Dedifferentiated amniotic fluid mesenchymal stem cell (primary cell): ENCODE measurements around the gene ZFP69.

Experiments used
- DNase-seq: peaks from one replicate; pipeline ENCODE4 v3.0.0-alpha.2; 2016; ENCODE audit errors: extremely low spot score

Gene ZFP69

GRCh38 chr1:40508375-40509341, 31.6 kb downstream of the ZFP69 start, which contains the start of gene EXO5:
EXO5 (plus strand) TSS chr1:40508767; CDS start chr1:40514545, 5,778 bp downstream.
- peak; percentile 73 for DNase-seq

GRCh38 chr1:40519517-40519916, 42.4 kb downstream of the ZFP69 start:
- DNase-seq, result no peak

GRCh38 chr1:40530735-40531380, 53.8 kb downstream of the ZFP69 start:
- no peak for DNase-seq

- peak; percentile 90 for DNase-seq
These were observed 54.4 kb downstream of the ZFP69 start, which contains the start of gene ZNF684 for GRCh38 chr1:40531381-40532061. ZNF684 (plus strand) TSS chr1:40531637; CDS start chr1:40533167, 1,530 bp downstream.

GRCh38 chr1:40532062-40532389, 54.9 kb downstream of the ZFP69 start:
- DNase-seq, result no peak

- peak; percentile 66 for DNase-seq
These were observed 55.8 kb downstream of the ZFP69 start for GRCh38 chr1:40532844-40533424.

GRCh38 chr1:40534589-40534988, 57.5 kb downstream of the ZFP69 start:
- no peak for DNase-seq

- no peak for DNase-seq
These were observed 58.6 kb downstream of the ZFP69 start for GRCh38 chr1:40535732-40536131.

GRCh38 chr1:40539338-40539737, 62.2 kb downstream of the ZFP69 start:
- no peak for DNase-seq
